DMS153 (cell line): ENCODE data around the gene CSTF3.
A peak's percentile ranks its signal among the peaks of the same experiment; 100 is the strongest.

Source experiments
- DNase-seq: peaks from one replicate; lab custom pipeline; 2025; lab: John Stamatoyannopoulos, UW

The CSTF3 gene

GRCh38 chr11:33040862-33041453, 120.3 kb downstream of the CSTF3 start:
- DNase-seq: no peak

- peak; percentile 22 for DNase-seq
These were observed 121.0 kb downstream of the CSTF3 start for GRCh38 chr11:33040033-33040861.

GRCh38 chr11:33039274-33040032, 121.8 kb downstream of the CSTF3 start, which contains the start of gene TCP11L1:
Gene TCP11L1 (plus strand): TSS chr11:33039572. CDS start chr11:33043774, 4,202 bp downstream.
- peak; percentile 77 for DNase-seq

GRCh38 chr11:33035011-33035410, 126.3 kb downstream of the CSTF3 start:
- no peak for DNase-seq
